ENCODE data around the gene DNAJC6.

The DNAJC6 gene

GRCh38 chr1:65414538-65414937, 105.2 kb downstream of the DNAJC6 start:
- H3K4me3 ChIP-seq (ENCODE audit: low read depth, low read length): no peak overlapping the region
- no peak for TF ChIP-seq CTCF (IDR thresholded peaks at IDR 0.05; ENCODE audit: borderline replicate concordance, insufficient read depth, low read depth, low read length)

- H3K4me3 ChIP-seq (ENCODE audit: low read depth, low read length): no peak overlapping the region
- TF ChIP-seq CTCF (IDR thresholded peaks at IDR 0.05; ENCODE audit: borderline replicate concordance, insufficient read depth, low read depth, low read length): no peak
Measured at GRCh38 chr1:65416767-65417166, 107.4 kb downstream of the DNAJC6 start.

- no peak for TF ChIP-seq CTCF (IDR thresholded peaks at IDR 0.05; ENCODE audit: borderline replicate concordance, insufficient read depth, low read depth, low read length)
- no peak overlapping the region for H3K4me3 ChIP-seq (ENCODE audit: low read depth, low read length)
Measured at GRCh38 chr1:65417729-65418128, 108.4 kb downstream of the DNAJC6 start.

- H3K4me3 ChIP-seq (ENCODE audit: low read depth, low read length): no peak overlapping the region
- no peak for TF ChIP-seq CTCF (IDR thresholded peaks at IDR 0.05; ENCODE audit: borderline replicate concordance, insufficient read depth, low read depth, low read length)
Measured at GRCh38 chr1:65418522-65419185, 109.3 kb downstream of the DNAJC6 start.

GRCh38 chr1:65419681-65420589, 110.6 kb downstream of the DNAJC6 start:
- no peak for TF ChIP-seq CTCF (IDR thresholded peaks at IDR 0.05; ENCODE audit: borderline replicate concordance, insufficient read depth, low read depth, low read length)
- H3K4me3 ChIP-seq (ENCODE audit: low read depth, low read length): peak overlapping the region; percentile 98

- no peak for TF ChIP-seq CTCF (IDR thresholded peaks at IDR 0.05; ENCODE audit: borderline replicate concordance, insufficient read depth, low read depth, low read length)
Measured at GRCh38 chr1:65420590-65421350, 111.4 kb downstream of the DNAJC6 start, which contains the start of the genes LEPR and LEPROT. Gene LEPR (plus strand): TSS chr1:65420668. CDS start chr1:65565566, 144,898 bp downstream. Gene LEPROT (plus strand): TSS chr1:65420668. CDS start chr1:65420725, 57 bp downstream.

More at GRCh38 chr1:65420590-65421350, 111.4 kb downstream of the DNAJC6 start, which contains the start of the genes LEPR and LEPROT:
- H3K4me3 ChIP-seq (ENCODE audit: low read depth, low read length): peak within 1 kb of the TSS; percentile 98
